ENCODE data around the gene EFCAB6.

The EFCAB6 gene

GRCh38 chr22:43562843-43563242, 249.3 kb downstream of the EFCAB6 start:
- TF ChIP-seq CTCF (IDR thresholded peaks at IDR 0.05; ENCODE audit: borderline replicate concordance, control extremely low read depth, extremely low read depth, insufficient read depth, missing control alignments): no peak
- in situ Hi-C loops (cut with MboI; ENCODE audit: low sequenced_read_pairs, unreplicated experiment): no loop called here
- no peak for DNase-seq (ENCODE audit: low spot score)

- TF ChIP-seq CTCF (IDR thresholded peaks at IDR 0.05; ENCODE audit: borderline replicate concordance, control extremely low read depth, extremely low read depth, insufficient read depth, missing control alignments): no peak
- in situ Hi-C loops (cut with MboI; ENCODE audit: low sequenced_read_pairs, unreplicated experiment): no loop called here
- DNase-seq (ENCODE audit: low spot score): no peak
Measured at GRCh38 chr22:43561415-43562178, 250.5 kb downstream of the EFCAB6 start.

GRCh38 chr22:43560651-43561050, 251.5 kb downstream of the EFCAB6 start:
- DNase-seq (ENCODE audit: low spot score): no peak
- TF ChIP-seq CTCF (IDR thresholded peaks at IDR 0.05; ENCODE audit: borderline replicate concordance, control extremely low read depth, extremely low read depth, insufficient read depth, missing control alignments): no peak
- in situ Hi-C loops (cut with MboI; ENCODE audit: low sequenced_read_pairs, unreplicated experiment): no loop called here

- in situ Hi-C loops (cut with MboI; ENCODE audit: low sequenced_read_pairs, unreplicated experiment): no loop called here
- TF ChIP-seq CTCF (IDR thresholded peaks at IDR 0.05; ENCODE audit: borderline replicate concordance, control extremely low read depth, extremely low read depth, insufficient read depth, missing control alignments): no peak
- no peak for DNase-seq (ENCODE audit: low spot score)
Measured at GRCh38 chr22:43555561-43556515, 256.3 kb downstream of the EFCAB6 start.

GRCh38 chr22:43554694-43555365, 257.3 kb downstream of the EFCAB6 start:
- TF ChIP-seq CTCF (IDR thresholded peaks at IDR 0.05; ENCODE audit: borderline replicate concordance, control extremely low read depth, extremely low read depth, insufficient read depth, missing control alignments): no peak
- in situ Hi-C loops (cut with MboI; ENCODE audit: low sequenced_read_pairs, unreplicated experiment): no loop called here

GRCh38 chr22:43554259-43554636, 257.9 kb downstream of the EFCAB6 start:
- TF ChIP-seq CTCF (IDR thresholded peaks at IDR 0.05; ENCODE audit: borderline replicate concordance, control extremely low read depth, extremely low read depth, insufficient read depth, missing control alignments): no peak
- in situ Hi-C loops (cut with MboI; ENCODE audit: low sequenced_read_pairs, unreplicated experiment): no loop called here

More at GRCh38 chr22:43554694-43555365, 257.3 kb downstream of the EFCAB6 start:
- DNase-seq (ENCODE audit: low spot score): no peak

More at GRCh38 chr22:43554259-43554636, 257.9 kb downstream of the EFCAB6 start:
- no peak for DNase-seq (ENCODE audit: low spot score)
